ENCODE measurements around the gene KHDC4. TPM values are rescaled to one million over a fixed set of nuclear protein-coding genes. Genes with fewer than 3 reads are reported as not detected.

Gene KHDC4
- total and polyA plus RNA-seq, 4 donors, result 8.4 to 32.6 (median 14.8) TPM

- TF ChIP-seq JUND (IDR thresholded peaks at IDR 0.05) (no peak), HNF4G (IDR thresholded peaks at IDR 0.05) (no peak), TAF1 (conservative IDR thresholded peaks at IDR 0.05) (no peak), RAD21 (IDR thresholded peaks at IDR 0.05) (no peak), SP1 (IDR thresholded peaks at IDR 0.05) (no peak), MAX (IDR thresholded peaks at IDR 0.05) (no peak), CTCF (IDR thresholded peaks at IDR 0.05; ENCODE audit: low read depth, low read length, missing input control) (no peak), GABPA (IDR thresholded peaks at IDR 0.05 in 1 of 2, conservative IDR thresholded peaks at IDR 0.05 in 1 of 2) (no peak)
- Histone ChIP-seq H3K4me1 (ENCODE audit: control insufficient read depth in 4 of 4, insufficient read depth in 4 of 4, low read length in 3 of 4) (no peaks in the 10 kb centered on the region), H3K27ac (ENCODE audit: low read depth in 1 of 2, low read length in 2 of 2) (no peak overlapping the region), H3K27me3 (ENCODE audit: control insufficient read depth in 4 of 4, insufficient read depth in 4 of 4, low read length in 3 of 4) (no peaks in the 10 kb centered on the region), H3K36me3 (ENCODE audit: control insufficient read depth in 4 of 4, insufficient read depth in 3 of 4, low read depth in 1 of 4, low read length in 3 of 4) (peaks cover 17 to 59% (median 44%) of the 10 kb centered on the region in 4 donors), H3K9me3 (ENCODE audit: control insufficient read depth in 4 of 4, low read length in 3 of 4) (no peaks in the 10 kb centered on the region), H3K9ac (ENCODE audit: low read depth in 1 of 2, low read length in 2 of 2) (no peak overlapping the region), H3K4me3 (ENCODE audit: low read depth in 1 of 3, low read length in 3 of 3) (no peak overlapping the region)
- WGBS, result 96% methylated on average over 12 of the region's 12 CpGs
- no peak for DNase-seq (ENCODE audit: low spot score)
Observed at GRCh38 chr1:155904261-155904660, 30.0 kb downstream of the KHDC4 start.

GRCh38 chr1:155900161-155900560 is 34.1 kb downstream of the KHDC4 start:
- Histone ChIP-seq H3K4me3 (ENCODE audit: low read depth in 1 of 3, low read length in 3 of 3) (no peak overlapping the region), H3K27ac (ENCODE audit: low read depth in 1 of 2, low read length in 2 of 2) (no peak overlapping the region), H3K36me3 (ENCODE audit: control insufficient read depth in 4 of 4, insufficient read depth in 3 of 4, low read depth in 1 of 4, low read length in 3 of 4) (peaks cover 18 to 54% (median 44%) of the 10 kb centered on the region in 4 donors), H3K4me1 (ENCODE audit: control insufficient read depth in 4 of 4, insufficient read depth in 4 of 4, low read length in 3 of 4) (no peaks in the 10 kb centered on the region), H3K9ac (ENCODE audit: low read depth in 1 of 2, low read length in 2 of 2) (no peak overlapping the region), H3K27me3 (ENCODE audit: control insufficient read depth in 4 of 4, insufficient read depth in 4 of 4, low read length in 3 of 4) (no peaks in the 10 kb centered on the region), H3K9me3 (ENCODE audit: control insufficient read depth in 4 of 4, low read length in 3 of 4) (no peaks in the 10 kb centered on the region)
- 95% methylated on average over 4 of the region's 4 CpGs for WGBS
- no peak for DNase-seq (ENCODE audit: low spot score)
- TF ChIP-seq NR2F2 (IDR thresholded peaks at IDR 0.05), result no peak

- no peak for TF ChIP-seq GABPA (IDR thresholded peaks at IDR 0.05 in 1 of 2, conservative IDR thresholded peaks at IDR 0.05 in 1 of 2)
- TF ChIP-seq HNF4A (conservative IDR thresholded peaks at IDR 0.05), result no peak
- no peak for TF ChIP-seq RAD21 (IDR thresholded peaks at IDR 0.05)
- no peak for TF ChIP-seq JUND (IDR thresholded peaks at IDR 0.05)
- no peak for TF ChIP-seq FOXA1 (IDR thresholded peaks at IDR 0.05)
- no peak for TF ChIP-seq MAX (IDR thresholded peaks at IDR 0.05)
- no peak for TF ChIP-seq YY1 (IDR thresholded peaks at IDR 0.05)
- no peak for TF ChIP-seq SP1 (IDR thresholded peaks at IDR 0.05)
- TF ChIP-seq TAF1 (conservative IDR thresholded peaks at IDR 0.05), result no peak
- no peak for TF ChIP-seq EGR1 (IDR thresholded peaks at IDR 0.05; ENCODE audit: low read depth in 2 of 2)
- no peak for TF ChIP-seq REST (IDR thresholded peaks at IDR 0.05)
- no peak for TF ChIP-seq ZBTB33 (IDR thresholded peaks at IDR 0.05)
- TF ChIP-seq HNF4G (IDR thresholded peaks at IDR 0.05), result no peak
- no peak for TF ChIP-seq NR2F2 (IDR thresholded peaks at IDR 0.05)
- no peak for TF ChIP-seq FOXA2 (IDR thresholded peaks at IDR 0.05)
- TF ChIP-seq CTCF (IDR thresholded peaks at IDR 0.05; ENCODE audit: low read depth, low read length, missing input control), result no peak
- TF ChIP-seq ATF3 (IDR thresholded peaks at IDR 0.05), result no peak
- Histone ChIP-seq H3K4me1 (ENCODE audit: control insufficient read depth in 4 of 4, insufficient read depth in 4 of 4, low read length in 3 of 4) (no peaks in the 10 kb centered on the region), H3K9ac (ENCODE audit: low read depth in 1 of 2, low read length in 2 of 2) (no peak overlapping the region), H3K27me3 (ENCODE audit: control insufficient read depth in 4 of 4, insufficient read depth in 4 of 4, low read length in 3 of 4) (no peaks in the 10 kb centered on the region), H3K4me3 (ENCODE audit: low read depth in 1 of 3, low read length in 3 of 3) (no peak overlapping the region), H3K27ac (ENCODE audit: low read depth in 1 of 2, low read length in 2 of 2) (no peak overlapping the region), H3K9me3 (ENCODE audit: control insufficient read depth in 4 of 4, low read length in 3 of 4) (no peaks in the 10 kb centered on the region), H3K36me3 (ENCODE audit: control insufficient read depth in 4 of 4, insufficient read depth in 3 of 4, low read depth in 1 of 4, low read length in 3 of 4) (peaks cover 17 to 49% (median 43%) of the 10 kb centered on the region in 4 donors)
- no peak for DNase-seq (ENCODE audit: low spot score)
- 99% methylated on average over 2 of the region's 2 CpGs for WGBS
Observed at GRCh38 chr1:155899683-155900082, 34.5 kb downstream of the KHDC4 start.
